ENCODE data around the gene DRC7. TPM values are rescaled to one million over a fixed set of nuclear protein-coding genes. Genes with fewer than 3 reads are reported as not detected.

Gene DRC7
- total and polyA plus RNA-seq, 7 donors: not detected

- WGBS, 3 donors: 75 to 92% (median 89%) methylated on average over 8 of the region's 8 CpGs
- H3K4me3 ChIP-seq: no peak overlapping the region
- intact Hi-C loops (cut with DNase I): no loop called here
- H3K27me3 ChIP-seq (ENCODE audit: insufficient read depth in 3 of 3, low read length in 2 of 3): peaks cover 0 to 4% (median 0%) of the 10 kb centered on the region in 3 donors
- TF ChIP-seq CTCF (IDR thresholded peaks at IDR 0.05): no peak
- H3K4me1 ChIP-seq: no peaks in the 10 kb centered on the region
- DNase-seq: no peak
- no peak overlapping the region for H3K27ac ChIP-seq
- no peaks in the 10 kb centered on the region for H3K36me3 ChIP-seq (ENCODE audit: insufficient read depth in 1 of 2, low read depth in 1 of 2)
- ATAC-seq: no peak
- no peaks in the 10 kb centered on the region for H3K9me3 ChIP-seq
Measured at GRCh38 chr16:57713596-57713995, 19.0 kb downstream of the DRC7 start.

GRCh38 chr16:57714047-57714446, 19.4 kb downstream of the DRC7 start:
- no peak for TF ChIP-seq CTCF (IDR thresholded peaks at IDR 0.05)
- Histone ChIP-seq H3K27me3 (ENCODE audit: insufficient read depth in 3 of 3, low read length in 2 of 3) (peaks cover 0 to 4% (median 0%) of the 10 kb centered on the region in 3 donors), H3K27ac (no peak overlapping the region), H3K4me3 (no peak overlapping the region), H3K4me1 (no peaks in the 10 kb centered on the region), H3K36me3 (ENCODE audit: insufficient read depth in 1 of 2, low read depth in 1 of 2) (no peaks in the 10 kb centered on the region), H3K9me3 (no peaks in the 10 kb centered on the region)
- DNase-seq (no peak), ATAC-seq (no peak)
- intact Hi-C loops (cut with DNase I): no loop called here
- WGBS, 3 donors: 83 to 91% (median 90%) methylated on average over 6 of the region's 6 CpGs

GRCh38 chr16:57720142-57720575, 25.6 kb downstream of the DRC7 start:
- WGBS, 3 donors: 64 to 73% (median 72%) methylated on average over 3 of the region's 3 CpGs
- Histone ChIP-seq H3K36me3 (ENCODE audit: insufficient read depth in 1 of 2, low read depth in 1 of 2) (no peaks in the 10 kb centered on the region), H3K4me1 (no peaks in the 10 kb centered on the region), H3K9me3 (no peaks in the 10 kb centered on the region), H3K4me3 (no peak overlapping the region), H3K27ac (no peak overlapping the region), H3K27me3 (ENCODE audit: insufficient read depth in 3 of 3, low read length in 2 of 3) (no peaks in the 10 kb centered on the region)
- DNase-seq: no peak
- TF ChIP-seq CTCF (IDR thresholded peaks at IDR 0.05): peak; percentile 36
- intact Hi-C loops (cut with DNase I): loop anchor here in 1 of 2 donors (5.0 kb wide), 1 partner anchor 128 kb away; no protein-coding TSS in a partner anchor
- ATAC-seq: peak in 2 of 4 donors; percentile 46 to 48

GRCh38 chr16:57721356-57722209, 27.0 kb downstream of the DRC7 start:
- Histone ChIP-seq H3K27ac (no peak overlapping the region), H3K4me1 (no peaks in the 10 kb centered on the region), H3K4me3 (no peak overlapping the region), H3K36me3 (ENCODE audit: insufficient read depth in 1 of 2, low read depth in 1 of 2) (no peaks in the 10 kb centered on the region), H3K9me3 (no peaks in the 10 kb centered on the region), H3K27me3 (ENCODE audit: insufficient read depth in 3 of 3, low read length in 2 of 3) (no peaks in the 10 kb centered on the region)
- DNase-seq: no peak
- WGBS, 3 donors: 75 to 76% (median 76%) methylated on average over 16 to 17 of the region's 17 CpGs
- no peak for ATAC-seq
- no peak for TF ChIP-seq CTCF (IDR thresholded peaks at IDR 0.05)
- intact Hi-C loops (cut with DNase I): loop anchor here in 1 of 2 donors (5.0 kb wide), 1 partner anchor 129 kb away; no protein-coding TSS in a partner anchor

Measured in psoas muscle (tissue), 8 donors.